Measurements from ENCODE around the gene UBE2M. TPM values are rescaled to one million over a fixed set of nuclear protein-coding genes. Genes with fewer than 3 reads are reported as not detected.

Gene UBE2M
- total RNA-seq, 2 experiments from 2014 or later = 87.6 to 109 TPM

Small RNA genes lying within 50 kb of the gene (microRNA-seq; reads per million reads assigned to microRNA genes)
- gene MIR6807 = 3.4 reads per million

Other genes with a start within 250 kb of the UBE2M start
- 1 to 10 TPM; 4.4 to 6.3 TPM for gene ZSCAN22, start 231.6 kb downstream of the UBE2M start, total RNA-seq
- 10 to 100 TPM; 12.2 to 12.8 TPM for gene A1BG, start 205.1 kb downstream of the UBE2M start, total RNA-seq
- under 1 TPM; 0.87 to 0.91 TPM for gene ZNF497, start 195.9 kb downstream of the UBE2M start, total RNA-seq
- 1 to 10 TPM in 1 of 2 experiments, under 1 TPM in 1; 0.98 to 1.2 TPM for gene ZNF837, start 177.6 kb downstream of the UBE2M start, total RNA-seq
- gene RPS5, start 171.3 kb downstream of the UBE2M start, total RNA-seq = 1,000 to 10,000 TPM in 1 of 2 experiments, 100 to 1,000 TPM in 1; 914 to 1,022 TPM
- under 1 TPM; 0.61 to 0.70 TPM for gene RNF225, start 163.0 kb downstream of the UBE2M start, total RNA-seq
- 10 to 100 TPM in 1 of 2 experiments, 1 to 10 TPM in 1; 7.8 to 11.2 TPM for gene ZNF584, start 150.0 kb downstream of the UBE2M start, total RNA-seq
- 1 to 10 TPM; 5.4 to 5.8 TPM for gene ZNF132, start 118.5 kb downstream of the UBE2M start, total RNA-seq
- gene ZNF324B, start 107.0 kb downstream of the UBE2M start, total RNA-seq = 10 to 100 TPM; 13.1 to 14.4 TPM
- gene ZNF324, start 91.5 kb downstream of the UBE2M start, total RNA-seq = 10 to 100 TPM; 12.8 to 13.9 TPM
- gene ZNF446, start 82.3 kb downstream of the UBE2M start, total RNA-seq = 1 to 10 TPM; 5.9 to 7.4 TPM
- 10 to 100 TPM; 22.9 to 23.6 TPM for gene SLC27A5, start 46.6 kb downstream of the UBE2M start, total RNA-seq
- 10 to 100 TPM; 15.1 to 16.9 TPM for gene ZBTB45, start 38.8 kb downstream of the UBE2M start, total RNA-seq
- gene TRIM28, start 14.5 kb downstream of the UBE2M start, total RNA-seq = 100 to 1,000 TPM; 488 to 571 TPM
- gene CHMP2A, start 3.5 kb downstream of the UBE2M start, total RNA-seq = 100 to 1,000 TPM in 1 of 2 experiments, 10 to 100 TPM in 1; 96.4 to 108 TPM
- gene MZF1, start 14.7 kb upstream of the UBE2M start, total RNA-seq = 10 to 100 TPM; 18.1 to 19.5 TPM

Measured in activated CD8-positive, alpha-beta memory T cell treated with anti-CD3 and anti-CD28 coated beads, Interleukin-2, amount 10 ng/mL, durations not matched to agents 7 days and 5 days (primary cell).